K562 (cell line): ENCODE results near the gene UBXN10. TPM values are rescaled to one million over a fixed set of nuclear protein-coding genes. Genes with fewer than 3 reads are reported as not detected.

Experiments used
- ATF7 ChIP-seq: fragments of 450-650 bp; IDR thresholded peaks from 2 replicates; pipeline ENCODE4 v1.7.1; 2014; ENCODE audit warnings: mild to moderate bottlenecking, moderate library complexity
- BCLAF1 ChIP-seq, 2 experiments: fragments of 450-650 bp in 1 of 2; IDR thresholded peaks; 2 replicates each; pipeline ENCODE4 v1.6.1; 2011 to 2017; ENCODE audit warnings: low read depth in 2 of 2, antibody characterized with exemption in 1 of 2, borderline replicate concordance in 1 of 2, low read length in 1 of 2, mild to moderate bottlenecking in 1 of 2, mixed read lengths in 1 of 2; ENCODE audit not compliant: control insufficient read depth in 1 of 2
- C11orf30 ChIP-seq: fragments of 450-650 bp; IDR thresholded peaks from 2 replicates; pipeline ENCODE4 v1.6.1; 2016; ENCODE audit warnings: low read depth, mild to moderate bottlenecking
- CSDE1 ChIP-seq, 2 experiments: fragments of 450-650 bp; IDR thresholded peaks; 2 replicates each; pipeline ENCODE4 v1.6.1; 2016; ENCODE audit warnings: mild to moderate bottlenecking in 1 of 2
- CTBP1 ChIP-seq: fragments of 450-650 bp; IDR thresholded peaks from 2 replicates; pipeline ENCODE4 v1.6.1; 2016; ENCODE audit warnings: borderline replicate concordance
- FIP1L1 ChIP-seq: fragments of 200-400 bp; formaldehyde crosslinking; IDR thresholded peaks from 2 replicates; pipeline ENCODE4 v1.6.1; 2018; ENCODE audit warnings: mild to moderate bottlenecking, low read depth, low read length; ENCODE audit not compliant: poor library complexity, severe bottlenecking
- FOXJ2 ChIP-seq: fragments of 200-800 bp; sonication (Bioruptor generic); IDR thresholded peaks from 2 replicates; pipeline ENCODE4 v1.6.1; 2016; ENCODE audit warnings: missing genetic modification characterization, missing compliant biosample characterization
- HDAC8 ChIP-seq: fragments of 450-650 bp; IDR thresholded peaks from 2 replicates; pipeline ENCODE4 v1.6.1; 2016; ENCODE audit warnings: mild to moderate bottlenecking, missing genetic modification characterization, moderate library complexity, missing compliant biosample characterization
- HSF4 ChIP-seq: fragments of 250-450 bp; sonication (Bioruptor Pico); IDR thresholded peaks from 2 replicates; pipeline ENCODE4 v2.1.2; 2022; ENCODE audit warnings: mild to moderate bottlenecking, moderate library complexity, borderline replicate concordance
- KDM5B ChIP-seq: fragments of 200-600 bp; sonication (generic); IDR thresholded peaks from 2 replicates; pipeline ENCODE4 v1.6.1; 2012; ENCODE audit warnings: low read depth, mild to moderate bottlenecking, moderate library complexity, low read length, control low read depth, inconsistent platforms; ENCODE audit not compliant: insufficient replicate concordance
- MYBL2 ChIP-seq, 2 experiments: fragments of 450-650 bp in 1 of 2; sonication (generic) in 1 of 2; formaldehyde crosslinking in 1 of 2; IDR thresholded peaks; 2 replicates each; pipeline versions ENCODE4 v1.6.1 to v1.8.1; 2017 to 2022; ENCODE audit warnings: borderline replicate concordance in 1 of 2, inconsistent platforms in 1 of 2, low read depth in 1 of 2, mild to moderate bottlenecking in 1 of 2, missing genetic modification reagents in 1 of 2, moderate library complexity in 1 of 2
- NEUROD1 ChIP-seq: fragments of 150-350 bp; IDR thresholded peaks from 2 replicates; pipeline ENCODE4 v1.6.1; 2014; ENCODE audit warnings: borderline replicate concordance, low read length, low read depth; ENCODE audit not compliant: partially characterized antibody
- PHF21A ChIP-seq: fragments of 450-650 bp; IDR thresholded peaks from 2 replicates; pipeline ENCODE4 v1.6.1; 2017; ENCODE audit warnings: low read depth, borderline replicate concordance
- POLR2H ChIP-seq: IDR thresholded peaks from 2 replicates; pipeline ENCODE4 v1.6.1; 2016; ENCODE audit warnings: missing genetic modification characterization, low read depth, mild to moderate bottlenecking, control low read depth, missing compliant biosample characterization, moderate library complexity
- SNIP1 ChIP-seq: fragments of 450-650 bp; IDR thresholded peaks from 2 replicates; pipeline ENCODE4 v1.7.1; 2017; ENCODE audit warnings: low read depth, mild to moderate bottlenecking
- TCFL5 ChIP-seq: fragments of 250-450 bp; sonication (Bioruptor Pico); conservative IDR thresholded peaks from 2 replicates; pipeline ENCODE4 v1.6.1; 2021; ENCODE audit warnings: mild to moderate bottlenecking, moderate library complexity, matching md5 sums
- XRCC3 ChIP-seq: fragments of 450-650 bp; IDR thresholded peaks from 2 replicates; pipeline ENCODE4 v1.6.1; 2017; ENCODE audit warnings: mild to moderate bottlenecking, moderate library complexity
- ZNF707 ChIP-seq: fragments of 250-450 bp; sonication (Bioruptor Pico); conservative IDR thresholded peaks from 2 replicates; pipeline ENCODE4 v1.8.0; 2022; ENCODE audit warnings: inconsistent platforms, mild to moderate bottlenecking, moderate library complexity
- polyA plus RNA-seq, 8 experiments: library from polyadenylated mRNA; depleted of rRNA in 4 of 8; stranded (reverse) in 5 of 8; unstranded in 3 of 8; fragments of >200 nt; fragmentation: Nextera tagmentation in 2 of 8; fragmentation: Illumina TruSeq in 1 of 8; extraction: Ambion mirVana in 2 of 8; extraction: Trizol in 1 of 8; gene quantifications; 2 replicates each; pipeline versions ENCODE4 v1.2.1 to v1.2.3, GENCODE V29; 2011 to 2014; ENCODE audit warnings: inconsistent platforms in 1 of 8, missing spikeins in 1 of 8
- total RNA-seq, 7 experiments: library from RNA; depleted of rRNA in 6 of 7; stranded (reverse); fragments of >200 nt in 6 of 7; fragmentation: Illumina TruSeq in 2 of 7; extraction: Trizol in 2 of 7; gene quantifications; 2 replicates each; pipeline versions ENCODE4 v1.2.1 to v1.2.3, GENCODE V29; 2011 to 2021; ENCODE audit warnings: low replicate concordance in 1 of 7
- TF ChIP-seq, protein P1 (sequence below): fragments of 450-650 bp; conservative IDR thresholded peaks from 2 replicates; pipeline ENCODE4 v1.6.1; 2016; ENCODE audit warnings: missing genetic modification characterization, low read depth, mild to moderate bottlenecking, control low read depth, missing compliant biosample characterization
- TF ChIP-seq, protein P2 (sequence below): fragments of 450-650 bp; formaldehyde crosslinking; IDR thresholded peaks from 2 replicates; pipeline ENCODE4 v1.4.0; 2020; ENCODE audit warnings: mild to moderate bottlenecking, mixed read lengths

UBXN10 gene
- total and polyA plus RNA-seq, 9 of the 15 experiments (the other 6 are each of a cell fraction or from before 2014, with no cell fraction given) = 10.7 to 17.7 (median 13.6) TPM

DNA sequence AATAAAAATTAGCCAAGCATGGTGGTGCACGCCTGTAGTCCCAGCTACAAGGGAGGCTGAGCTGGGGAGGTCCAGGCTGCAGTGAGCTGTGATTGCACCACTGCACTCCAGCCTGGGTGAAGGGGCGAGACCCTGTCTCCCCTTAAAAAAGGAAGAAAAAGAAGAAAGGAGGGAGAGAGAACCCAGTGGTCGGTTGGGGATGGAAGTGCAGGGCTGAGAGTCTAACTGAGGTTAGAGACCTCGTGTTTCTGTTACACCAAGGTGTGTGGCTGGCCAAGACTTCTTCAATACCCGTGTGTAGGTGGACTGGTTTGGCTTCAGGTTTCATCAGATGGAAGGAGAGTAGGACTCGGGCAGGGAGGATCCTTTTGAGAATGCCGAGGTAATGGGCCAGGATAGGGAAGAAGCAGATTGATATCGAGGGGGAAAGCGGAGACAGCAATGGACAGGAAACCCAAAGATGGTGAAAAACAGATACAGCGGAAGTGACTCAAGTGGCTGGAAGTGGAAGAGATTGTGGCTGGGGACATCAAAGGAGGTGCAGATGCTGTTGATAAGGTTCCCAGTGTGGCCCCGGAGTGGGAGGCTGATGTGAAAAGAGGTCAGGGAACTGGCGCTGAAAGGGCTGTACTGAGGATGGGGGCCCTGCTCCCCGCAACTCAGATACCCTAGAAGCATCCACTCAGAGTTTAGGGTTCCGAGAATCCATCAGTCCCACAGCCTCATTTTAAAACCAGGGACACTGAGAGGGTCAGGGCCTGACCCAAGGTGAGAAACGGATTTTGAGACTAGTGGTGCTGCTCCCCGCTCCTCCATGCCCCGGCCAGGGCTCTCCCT, 681 bp upstream of the UBXN10 start (continued):
- 0 out of 2 replicates have a peak, but pooled peaks have one; percentile 4 for TF ChIP-seq SNIP1
- TF ChIP-seq TCFL5 (CRISPR knock-in tag) = 0 out of 2 replicates have a peak, but pooled peaks have one; percentile 34
- no peak for TF ChIP-seq BCLAF1 (IDR thresholded peaks at IDR 0.05; ENCODE audit: borderline replicate concordance in 1 of 2, control insufficient read depth in 1 of 2, low read depth in 2 of 2, low read length in 1 of 2)
- TF ChIP-seq XRCC3 = no peak
- no peak for TF ChIP-seq FIP1L1
- peak; percentile 29; the same call in 1 of the 2 replicates for TF ChIP-seq HSF4 (CRISPR knock-in tag)
- peak; percentile 92 for TF ChIP-seq POLR2H (tag)
- peak; percentile 94 for TF ChIP-seq CTBP1
- no peak for TF ChIP-seq FOXJ2 (tag)
- no peak for TF ChIP-seq NEUROD1
- TF ChIP-seq HDAC8 (tag) = peak; percentile 53; the same call in 1 of the 2 replicates
- TF ChIP-seq, protein P1, sequence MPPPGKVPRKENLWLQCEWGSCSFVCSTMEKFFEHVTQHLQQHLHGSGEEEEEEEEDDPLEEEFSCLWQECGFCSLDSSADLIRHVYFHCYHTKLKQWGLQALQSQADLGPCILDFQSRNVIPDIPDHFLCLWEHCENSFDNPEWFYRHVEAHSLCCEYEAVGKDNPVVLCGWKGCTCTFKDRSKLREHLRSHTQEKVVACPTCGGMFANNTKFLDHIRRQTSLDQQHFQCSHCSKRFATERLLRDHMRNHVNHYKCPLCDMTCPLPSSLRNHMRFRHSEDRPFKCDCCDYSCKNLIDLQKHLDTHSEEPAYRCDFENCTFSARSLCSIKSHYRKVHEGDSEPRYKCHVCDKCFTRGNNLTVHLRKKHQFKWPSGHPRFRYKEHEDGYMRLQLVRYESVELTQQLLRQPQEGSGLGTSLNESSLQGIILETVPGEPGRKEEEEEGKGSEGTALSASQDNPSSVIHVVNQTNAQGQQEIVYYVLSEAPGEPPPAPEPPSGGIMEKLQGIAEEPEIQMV = no peak
- peak; percentile 83; the same call in 1 of the 2 replicates for TF ChIP-seq ATF7
- 0 out of 2 replicates have a peak, but pooled peaks have one; percentile 8 for TF ChIP-seq C11orf30
- peak; percentile 52 for TF ChIP-seq KDM5B
- no peak for TF ChIP-seq ZNF707 (CRISPR knock-in tag)
- peak; percentile 75; the same call in 1 of the 2 replicates for TF ChIP-seq PHF21A
- TF ChIP-seq MYBL2 (IDR thresholded peaks at IDR 0.05; ENCODE audit: low read depth) = 0 out of 2 replicates have a peak, but pooled peaks have one; percentile 2
- no peak for TF ChIP-seq MYBL2 (CRISPR knock-in tag; IDR thresholded peaks at IDR 0.05; ENCODE audit: borderline replicate concordance)
- peak in 1 of 2 experiments; percentile 46; a peak in 2 of 4 replicates for TF ChIP-seq CSDE1 (IDR thresholded peaks at IDR 0.05)
- TF ChIP-seq, protein P2, sequence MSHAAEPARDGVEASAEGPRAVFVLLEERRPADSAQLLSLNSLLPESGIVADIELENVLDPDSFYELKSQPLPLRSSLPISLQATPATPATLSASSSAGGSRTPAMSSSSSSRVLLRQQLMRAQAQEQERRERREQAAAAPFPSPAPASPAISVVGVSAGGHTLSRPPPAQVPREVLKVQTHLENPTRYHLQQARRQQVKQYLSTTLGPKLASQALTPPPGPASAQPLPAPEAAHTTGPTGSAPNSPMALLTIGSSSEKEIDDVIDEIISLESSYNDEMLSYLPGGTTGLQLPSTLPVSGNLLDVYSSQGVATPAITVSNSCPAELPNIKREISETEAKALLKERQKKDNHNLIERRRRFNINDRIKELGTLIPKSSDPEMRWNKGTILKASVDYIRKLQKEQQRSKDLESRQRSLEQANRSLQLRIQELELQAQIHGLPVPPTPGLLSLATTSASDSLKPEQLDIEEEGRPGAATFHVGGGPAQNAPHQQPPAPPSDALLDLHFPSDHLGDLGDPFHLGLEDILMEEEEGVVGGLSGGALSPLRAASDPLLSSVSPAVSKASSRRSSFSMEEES (CRISPR knock-in tag) = no peak
